HG03025 (cell line): ENCODE data around the gene NOTUM.

ENCODE experiments used
- ATAC-seq: cut with Tn5 transposase; IDR thresholded peaks from one replicate; pipeline ENCODE4 v1.9.1; 2021; ENCODE audit warnings: mild to moderate bottlenecking, moderate library complexity; ENCODE audit not compliant: unreplicated experiment, low FRiP score

NOTUM gene

GRCh38 chr17:81980122-81980521 lies 19.1 kb upstream of the NOTUM start:
- no peak for ATAC-seq

- ATAC-seq, result no peak
These were observed 17.7 kb upstream of the NOTUM start for GRCh38 chr17:81978524-81979298.

GRCh38 chr17:81977211-81977808 lies 16.3 kb upstream of the NOTUM start, which contains the start of gene ASPSCR1:
ASPSCR1 (plus strand) TSS chr17:81977629; CDS start chr17:81977647, 18 bp downstream.
- peak; percentile 64 for ATAC-seq

- peak; percentile 13 for ATAC-seq
These were observed 15.6 kb upstream of the NOTUM start for GRCh38 chr17:81976332-81977210.

GRCh38 chr17:81973432-81973831 lies 12.4 kb upstream of the NOTUM start:
- no peak for ATAC-seq

GRCh38 chr17:81968850-81969812 lies 8.1 kb upstream of the NOTUM start:
- ATAC-seq, result no peak

- no peak for ATAC-seq
These were observed 7.4 kb upstream of the NOTUM start for GRCh38 chr17:81968396-81968745.

- ATAC-seq, result no peak
These were observed 6.8 kb upstream of the NOTUM start for GRCh38 chr17:81967533-81968395.

GRCh38 chr17:81967244-81967532 lies 6.2 kb upstream of the NOTUM start:
- no peak for ATAC-seq

- ATAC-seq, result no peak
These were observed 5.6 kb upstream of the NOTUM start for GRCh38 chr17:81966343-81967243.

GRCh38 chr17:81964081-81964849 lies 3.3 kb upstream of the NOTUM start:
- no peak for ATAC-seq

- no peak for ATAC-seq
These were observed 1.8 kb upstream of the NOTUM start for GRCh38 chr17:81962499-81963441.

GRCh38 chr17:81961521-81962498 lies 823 bp upstream of the NOTUM start:
- ATAC-seq, result no peak

- ATAC-seq, result no peak
These were observed 643 bp downstream of the NOTUM start for GRCh38 chr17:81960130-81960958.
